NCI-H2171 treated with DMSO at 0.1 percent for 48 hours (cell line): ENCODE measurements around the gene IL22RA2.
"Not testable (repeated sequence)": the region's sequence is repeated elsewhere in the genome, so short reads cannot be mapped to it uniquely, and the experiment has no call there.

Experiments
- DNase-seq: peaks from one replicate; lab custom pipeline; 2025; lab: John Stamatoyannopoulos, UW

IL22RA2 gene

DNA sequence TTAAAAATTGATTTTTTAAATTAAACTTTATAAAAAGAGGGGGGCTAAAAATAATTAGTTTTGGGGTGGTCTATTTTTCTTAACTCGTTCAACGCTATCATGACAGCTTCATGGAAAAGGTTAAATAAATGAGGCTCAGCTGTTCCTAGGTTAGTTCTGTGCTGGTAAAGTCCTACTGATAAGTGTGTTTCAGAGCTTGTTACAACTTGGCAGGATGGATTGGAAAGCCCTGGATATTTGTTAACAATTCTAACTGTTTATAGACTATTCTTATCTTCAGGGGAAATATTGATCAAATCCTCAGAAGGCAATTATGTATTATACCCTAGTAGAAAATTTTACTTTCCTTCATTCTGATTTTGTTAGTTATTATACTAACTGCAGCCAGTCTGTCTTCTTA, 50.4 kb downstream of the IL22RA2 start:
- no peak for DNase-seq

DNA sequence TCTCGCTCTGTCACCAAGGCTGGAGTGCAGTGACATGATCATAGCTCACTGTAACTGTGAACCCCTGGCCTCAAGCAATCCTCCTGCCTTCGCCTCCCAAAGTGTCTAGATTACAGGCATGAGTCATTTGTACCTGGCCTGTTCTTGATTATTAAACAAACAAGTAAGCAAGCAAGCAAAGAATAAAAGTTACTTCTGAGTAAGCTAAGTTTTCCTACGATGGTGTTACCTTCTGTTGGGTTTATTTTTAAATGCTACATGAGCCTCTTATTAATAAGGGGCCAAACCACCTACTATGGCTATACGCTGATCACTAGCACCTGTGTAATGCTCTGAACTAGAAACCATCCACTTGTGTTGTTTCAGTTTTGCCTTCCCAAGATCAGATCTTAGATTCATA, 50.8 kb downstream of the IL22RA2 start:
- no peak for DNase-seq

DNA sequence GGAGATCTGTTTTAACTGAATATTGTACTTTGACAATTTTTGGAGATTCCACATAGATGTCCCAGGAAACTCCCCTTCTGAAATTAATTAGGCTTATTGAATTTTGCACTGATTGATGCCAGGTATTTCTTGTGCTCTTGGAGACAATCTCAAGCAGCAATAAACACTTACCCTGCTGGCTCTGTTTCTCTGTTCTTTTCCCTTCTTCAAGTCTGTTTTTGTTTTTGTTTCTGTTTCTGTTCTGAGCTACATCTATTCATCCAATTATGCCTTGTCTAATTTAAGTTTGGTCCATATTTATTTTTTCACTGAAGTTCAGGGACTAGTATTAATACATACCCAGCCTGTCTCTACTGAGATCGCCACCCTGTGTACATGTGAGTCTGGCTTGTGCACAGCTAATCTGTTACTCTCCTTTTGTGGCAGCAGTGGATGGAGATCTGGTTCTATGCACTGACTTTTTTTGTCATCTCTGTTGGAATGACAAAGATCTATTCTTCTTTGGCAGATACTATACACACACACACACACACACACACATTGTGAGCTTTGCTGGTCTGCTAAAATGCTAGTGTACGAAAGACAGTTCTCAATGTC, 51.9 kb downstream of the IL22RA2 start:
- DNase-seq: no peak

DNA sequence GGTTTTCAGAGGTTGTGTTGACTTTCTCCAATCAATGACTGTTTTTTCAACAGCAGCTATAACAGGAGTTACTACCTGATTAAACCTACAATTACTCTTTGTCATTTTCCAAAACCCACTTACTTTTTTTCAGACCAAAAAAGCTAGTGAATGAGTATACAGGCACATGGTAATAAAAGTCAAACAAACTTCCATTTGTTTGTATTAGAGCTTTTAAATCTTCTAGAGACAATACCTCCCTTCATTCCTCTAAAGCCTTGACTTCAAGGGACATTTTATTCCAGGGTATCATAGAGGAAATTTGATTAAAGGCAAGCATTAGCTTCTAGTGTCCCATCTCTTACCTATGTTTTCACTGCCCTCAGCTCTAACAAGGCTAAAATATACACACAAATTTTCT, 52.7 kb downstream of the IL22RA2 start:
- no peak for DNase-seq

DNA sequence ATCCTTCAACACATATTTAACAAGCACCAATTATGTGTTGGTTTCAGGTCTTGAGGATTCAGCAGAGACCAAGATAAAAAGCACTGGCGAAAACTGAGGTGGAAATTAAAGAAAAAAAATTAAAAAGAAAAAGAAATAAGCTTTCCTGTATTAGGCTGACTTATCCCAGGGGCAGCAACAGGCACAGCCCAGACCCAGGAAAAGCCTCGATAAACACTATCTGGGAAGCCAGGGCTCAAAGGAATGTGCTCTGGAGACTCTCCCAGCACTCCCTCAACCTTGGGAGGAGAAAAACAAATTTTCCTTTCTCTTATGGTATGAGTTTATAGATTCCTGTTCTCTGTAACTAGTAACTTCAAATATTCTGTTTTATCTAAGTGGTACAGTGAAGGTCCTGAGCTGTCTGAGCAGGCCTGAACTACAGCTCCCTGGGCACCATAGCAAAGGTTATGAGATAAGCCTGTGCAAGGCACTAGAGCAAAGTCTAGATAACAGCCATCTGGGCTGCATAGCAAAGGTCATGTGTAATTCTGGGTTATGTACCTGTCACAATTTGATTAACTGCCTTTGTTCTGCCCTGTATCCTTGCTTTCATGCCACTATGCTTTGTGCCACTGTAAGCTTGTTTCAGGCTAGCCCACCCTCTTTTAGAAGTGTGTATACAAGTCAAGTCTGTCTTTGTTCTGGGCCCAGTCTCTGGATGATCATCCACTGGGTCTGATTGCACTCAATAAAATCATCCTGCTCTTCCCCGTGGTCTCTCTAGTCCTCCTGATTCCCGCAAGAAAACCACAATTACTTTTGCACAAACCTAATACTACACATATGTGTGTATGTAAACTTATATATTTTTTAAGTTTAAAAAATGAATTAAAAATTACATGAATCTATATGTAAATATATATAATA, 54.0 kb downstream of the IL22RA2 start:
- DNase-seq: no peak

DNA sequence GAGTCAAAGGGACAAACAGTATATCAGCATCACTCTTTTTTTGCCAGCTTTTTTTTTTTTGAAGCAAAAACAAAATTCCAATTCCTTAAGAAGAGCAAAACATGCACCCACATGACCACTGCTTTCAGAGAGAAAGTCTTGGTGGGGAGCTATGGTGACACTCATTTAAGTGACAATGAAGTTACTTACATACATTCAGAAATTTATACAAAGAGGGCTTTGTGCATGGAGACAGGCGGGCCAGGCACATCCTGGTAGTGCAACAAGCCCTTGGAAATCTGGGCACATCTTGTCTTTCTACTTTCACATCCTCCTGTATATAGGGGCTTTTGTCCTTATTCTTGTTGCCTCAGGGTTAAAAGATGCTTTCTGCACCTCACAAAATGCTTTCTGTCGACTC, 55.9 kb downstream of the IL22RA2 start:
- DNase-seq: no peak

DNA sequence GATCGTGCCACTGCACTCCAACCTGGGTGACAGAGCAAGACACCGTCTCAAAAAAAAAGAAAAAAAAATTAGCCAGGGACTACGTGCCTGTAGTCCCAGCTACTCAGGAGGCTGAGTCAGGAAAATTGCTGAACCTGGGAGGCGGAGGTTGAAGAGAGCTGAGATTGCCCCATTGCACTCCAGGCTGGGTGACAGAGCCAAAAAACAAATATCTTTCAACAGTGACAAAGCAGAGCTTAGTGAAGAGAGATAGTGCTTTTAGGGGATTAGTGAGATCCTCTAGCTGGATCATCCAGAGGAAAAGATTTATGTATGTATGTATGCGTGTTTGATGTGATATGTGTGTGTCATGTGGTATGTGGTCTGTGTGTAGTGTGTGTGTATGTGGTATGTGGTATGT, 56.6 kb downstream of the IL22RA2 start:
- no peak for DNase-seq

DNA sequence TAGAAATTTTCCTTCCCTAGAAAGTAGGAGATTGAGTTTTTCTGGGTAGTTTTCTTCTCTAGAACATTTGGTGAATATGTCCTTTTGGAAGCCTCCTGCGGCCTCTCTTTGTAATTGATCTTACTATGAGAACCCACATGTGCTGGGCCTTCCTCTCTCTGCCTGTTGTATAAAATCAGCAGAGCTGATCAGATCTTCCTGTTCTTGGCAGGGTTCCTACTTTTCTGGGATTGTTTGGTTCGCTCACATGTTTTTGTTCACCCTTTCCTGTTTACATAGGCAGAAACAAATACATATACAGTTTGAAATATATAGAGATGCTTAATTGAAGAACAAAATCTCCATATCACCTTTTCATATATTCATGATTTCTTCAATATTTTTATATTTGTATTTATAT, 57.8 kb downstream of the IL22RA2 start:
- DNase-seq: peak; percentile 1

DNA sequence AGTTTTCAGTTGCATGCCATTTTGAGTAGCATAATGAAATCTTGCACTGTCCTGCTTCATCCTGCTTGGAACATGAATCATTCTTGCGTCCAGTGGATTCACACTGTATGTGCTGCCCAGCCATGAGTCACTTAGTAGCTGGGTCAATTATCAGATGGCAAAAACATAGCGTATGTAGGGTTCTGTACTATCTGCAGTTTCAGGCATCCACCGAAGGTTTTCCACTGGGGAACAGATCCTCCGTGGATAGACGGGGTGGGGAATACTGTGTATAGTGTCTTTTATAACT, 61.4 kb downstream of the IL22RA2 start:
- no peak for DNase-seq

DNA sequence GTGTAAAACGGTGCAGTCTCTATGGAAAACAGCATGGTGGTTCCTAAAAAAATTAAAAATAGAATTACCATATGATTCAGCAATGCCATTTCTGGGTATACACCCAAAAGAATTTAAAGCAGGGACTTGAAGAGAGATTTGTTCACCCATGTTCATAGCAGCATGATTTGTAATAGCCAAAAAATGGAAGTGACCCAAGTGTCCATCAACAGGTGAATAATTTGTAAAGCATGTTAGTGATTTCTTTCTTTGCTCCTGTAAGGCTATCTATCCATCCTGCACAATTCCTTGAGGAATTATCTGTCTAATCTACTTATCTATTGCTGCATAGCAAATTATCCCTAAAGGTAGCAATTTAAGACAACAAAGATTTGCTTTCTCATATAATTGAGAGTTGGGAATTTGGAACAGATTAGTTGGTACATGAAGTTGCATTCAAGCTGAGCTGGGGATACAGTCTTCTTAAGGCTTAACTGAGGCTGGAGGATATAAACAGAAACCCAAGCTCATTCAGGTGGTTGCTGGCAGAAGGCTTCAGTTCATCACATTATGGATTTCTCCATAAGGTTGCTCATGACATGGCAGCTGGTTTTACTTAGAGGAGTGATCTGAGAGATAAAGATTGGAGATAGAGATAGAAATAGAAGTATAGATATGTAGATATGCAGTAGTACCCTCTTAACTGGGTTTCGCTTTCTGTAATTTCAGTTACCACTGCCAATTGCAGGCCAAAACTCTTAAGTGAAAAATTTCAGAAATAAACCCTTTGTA, 62.0 kb downstream of the IL22RA2 start:
- no peak for DNase-seq

DNA sequence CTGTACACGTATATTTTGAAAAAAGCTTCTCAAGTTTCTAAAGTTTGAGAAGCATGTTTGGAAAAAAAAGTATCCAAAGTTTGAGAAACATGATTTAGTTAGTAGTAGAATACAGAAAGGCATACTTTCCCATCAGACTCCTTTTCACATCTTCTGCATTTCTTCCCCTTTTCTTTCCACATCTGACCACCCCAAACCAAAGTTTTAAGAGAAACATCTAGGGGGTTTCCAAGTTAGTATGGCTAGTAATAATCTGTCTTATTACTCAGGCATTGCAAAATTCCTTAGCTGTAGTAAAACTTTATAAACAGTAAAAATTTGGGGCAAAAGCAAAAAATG, 65.7 kb downstream of the IL22RA2 start:
- no peak for DNase-seq

DNA sequence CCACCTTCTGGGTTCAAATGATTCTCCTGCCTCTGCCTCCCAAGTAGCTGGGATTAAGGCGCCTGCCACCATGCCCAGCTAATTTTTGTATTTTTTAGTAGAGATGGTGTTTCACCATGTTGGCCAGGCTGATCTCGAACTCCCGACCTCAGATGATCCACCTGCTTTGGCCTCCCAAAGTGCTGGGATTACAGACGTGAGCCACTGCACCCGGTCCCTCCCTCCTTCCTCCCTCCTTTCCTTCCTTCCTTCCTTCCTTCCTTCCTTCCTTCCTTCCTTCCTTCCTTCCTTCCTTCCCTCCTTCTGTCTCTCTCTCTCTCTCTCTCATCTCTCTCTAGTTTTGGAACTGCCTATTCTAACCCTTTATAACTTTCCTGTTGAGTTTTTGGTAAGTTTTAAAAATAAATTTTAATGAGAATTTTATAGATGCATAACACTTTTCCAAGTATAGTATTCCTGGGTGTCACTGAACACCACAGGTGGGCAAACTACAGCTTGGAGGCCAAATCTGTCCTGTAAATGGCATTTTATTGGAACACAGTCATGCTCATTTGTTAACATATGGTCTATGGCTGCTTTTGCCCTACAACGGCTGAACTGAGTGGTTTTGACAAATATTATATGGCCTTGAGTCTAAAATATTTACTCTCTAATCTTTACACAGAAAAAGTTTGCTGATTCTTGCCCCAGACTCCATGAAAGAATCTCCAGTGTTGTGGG, 66.2 kb downstream of the IL22RA2 start:
- DNase-seq: not testable (repeated sequence)

DNA sequence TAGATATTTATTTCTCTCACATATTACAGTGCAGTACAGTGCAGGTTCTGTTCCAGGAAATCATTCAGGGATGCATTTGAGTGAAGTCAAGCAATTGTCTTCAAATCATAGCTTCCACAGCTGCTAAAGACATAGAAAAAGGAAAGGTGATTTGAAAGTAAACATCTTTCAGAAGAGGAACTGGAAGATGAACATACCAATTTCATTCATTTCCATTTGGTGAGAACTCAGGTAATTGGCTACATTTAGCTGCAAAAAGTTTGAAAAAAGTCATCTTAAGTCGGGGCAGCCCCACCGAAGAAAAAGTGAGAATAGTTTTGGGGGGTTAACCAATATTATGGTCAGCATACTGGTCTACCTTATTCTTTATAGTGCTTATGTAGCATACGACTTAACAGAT, 67.3 kb downstream of the IL22RA2 start:
- no peak for DNase-seq

DNA sequence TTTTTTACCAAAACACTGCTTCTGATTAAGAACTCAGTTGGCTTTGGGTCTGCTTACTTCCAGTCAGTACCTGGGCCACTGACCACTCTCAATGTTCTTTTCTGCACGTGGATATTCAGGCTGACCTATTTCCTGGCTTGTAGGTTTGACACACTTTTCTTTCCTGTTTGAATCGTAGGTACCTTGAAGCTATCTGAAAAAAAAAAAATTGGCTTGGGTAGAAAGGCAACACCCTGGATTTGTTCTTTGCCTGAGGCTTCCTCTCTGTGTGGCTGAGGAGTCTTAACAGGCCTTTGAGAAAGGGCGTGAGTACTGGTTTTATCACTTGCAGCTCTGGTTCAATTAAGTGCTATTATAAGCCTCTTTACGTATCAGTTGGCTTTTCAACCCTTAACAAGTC, 68.1 kb downstream of the IL22RA2 start:
- DNase-seq: no peak

DNA sequence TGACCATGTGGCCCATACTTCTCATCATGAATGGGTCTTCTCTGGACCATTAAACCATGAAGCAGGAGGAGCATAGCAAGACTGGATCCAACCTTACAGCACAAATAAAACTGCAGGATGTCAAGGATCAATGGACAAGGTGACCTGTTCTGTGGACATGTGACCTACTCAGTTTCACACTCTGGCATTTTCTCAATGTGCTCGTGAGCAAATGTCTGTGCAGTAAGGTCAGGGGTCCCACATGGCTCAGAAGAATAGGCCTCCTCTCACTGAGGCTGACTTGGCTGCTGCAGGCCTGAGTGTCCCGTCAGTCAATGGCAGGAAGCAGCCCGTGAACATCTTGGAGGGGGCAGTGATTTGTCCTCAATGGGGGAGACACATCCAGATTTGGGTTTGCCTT, 68.5 kb downstream of the IL22RA2 start:
- DNase-seq: no peak

DNA sequence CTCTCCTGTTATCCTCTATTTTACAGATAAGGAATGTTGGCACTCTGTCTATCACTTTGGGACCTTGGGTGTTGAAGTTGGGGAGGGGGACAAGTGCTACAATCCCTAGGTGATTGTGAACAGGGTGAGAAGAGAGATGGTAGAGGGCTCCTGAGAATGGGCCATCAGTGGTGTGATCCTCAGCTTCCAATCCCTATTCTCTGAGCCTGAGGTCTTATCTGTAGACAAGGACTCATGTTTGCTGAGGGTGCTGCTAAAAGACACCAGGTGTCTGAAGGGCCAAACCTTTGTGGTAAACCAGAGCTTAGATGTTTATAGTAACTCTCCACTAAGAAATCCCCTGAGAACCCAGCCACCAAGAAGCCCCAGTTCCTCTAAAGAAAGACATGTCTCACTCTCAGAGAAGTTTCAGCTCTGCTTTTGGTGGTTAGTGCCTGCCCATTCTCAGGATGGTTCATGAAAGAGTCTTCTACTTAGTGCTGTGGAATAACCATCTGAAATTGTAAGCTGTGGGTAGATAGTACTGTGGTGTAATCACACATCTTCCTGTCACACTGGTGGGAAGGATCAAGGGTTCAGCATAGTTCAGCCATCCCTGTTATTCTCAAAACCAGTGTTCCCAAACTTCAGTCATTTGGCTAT, 70.5 kb downstream of the IL22RA2 start:
- no peak for DNase-seq

DNA sequence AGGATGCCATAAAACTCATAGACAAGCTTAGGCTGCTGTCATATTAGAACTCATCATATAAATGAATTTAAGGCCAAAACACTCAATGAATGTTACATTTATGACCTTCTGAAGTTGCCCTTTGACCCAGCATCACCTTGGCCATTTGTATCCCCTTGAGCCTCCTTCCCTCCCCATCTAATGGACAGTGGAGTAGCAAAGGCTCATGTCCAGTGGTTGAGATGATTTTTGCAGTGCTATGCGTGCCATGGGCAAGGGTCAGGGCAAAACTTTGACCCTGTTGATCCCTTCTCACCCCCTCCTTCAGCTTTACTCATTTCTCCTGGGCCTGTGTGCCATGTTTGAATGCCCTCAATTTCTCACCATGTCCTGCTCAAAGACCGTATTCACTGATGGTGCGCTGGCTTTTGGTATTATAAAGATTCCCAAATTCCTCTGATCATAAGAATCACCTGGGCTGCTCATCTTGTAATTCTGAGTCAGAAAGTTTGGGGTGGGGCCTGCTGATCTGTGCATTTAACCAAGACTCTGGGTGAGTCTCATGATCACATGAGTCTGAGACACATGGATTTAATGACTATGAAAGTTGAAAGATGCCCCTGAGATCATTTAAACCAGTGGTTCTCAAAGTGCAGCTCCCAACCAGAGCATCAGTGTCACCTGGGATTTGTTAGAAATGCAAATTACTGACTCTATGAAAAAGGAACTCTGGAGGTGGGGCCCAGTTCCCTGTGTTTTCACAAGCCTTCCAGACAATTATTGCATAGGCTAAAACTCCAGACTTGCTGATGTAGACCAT, 71.2 kb downstream of the IL22RA2 start:
- no peak for DNase-seq

DNA sequence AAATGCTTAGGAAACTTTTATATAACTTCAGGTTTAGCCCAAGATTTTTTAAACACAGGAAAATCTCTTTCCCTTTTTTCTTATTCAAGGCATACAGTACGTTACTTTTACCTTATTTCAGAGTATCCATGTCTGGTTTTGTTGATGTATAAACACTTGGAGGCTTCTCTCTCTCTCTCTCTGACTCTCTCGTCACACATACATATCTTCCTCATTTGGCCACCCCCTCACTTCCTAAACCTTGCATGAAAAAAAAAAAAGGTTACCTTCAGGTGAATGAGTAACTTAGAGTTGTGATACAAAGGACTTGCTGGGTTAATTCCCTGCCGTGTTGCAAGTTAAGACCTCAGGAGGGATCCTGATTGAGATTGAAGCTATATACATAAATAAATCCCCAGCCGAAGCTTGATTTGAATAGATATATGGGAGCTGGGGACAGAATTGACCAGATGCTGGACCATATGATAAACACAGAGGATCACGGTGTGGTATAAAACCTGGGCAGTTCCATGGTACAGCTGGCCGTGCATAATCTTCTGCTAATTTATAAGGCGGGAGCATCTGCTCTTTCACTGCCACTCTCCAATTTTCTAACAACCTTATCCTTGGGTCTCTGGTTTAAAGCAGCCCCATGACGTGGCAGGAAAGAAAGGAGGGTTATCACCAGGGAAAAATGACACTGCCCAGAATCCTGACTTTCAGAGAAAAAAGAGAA, 73.6 kb downstream of the IL22RA2 start:
- DNase-seq: no peak

DNA sequence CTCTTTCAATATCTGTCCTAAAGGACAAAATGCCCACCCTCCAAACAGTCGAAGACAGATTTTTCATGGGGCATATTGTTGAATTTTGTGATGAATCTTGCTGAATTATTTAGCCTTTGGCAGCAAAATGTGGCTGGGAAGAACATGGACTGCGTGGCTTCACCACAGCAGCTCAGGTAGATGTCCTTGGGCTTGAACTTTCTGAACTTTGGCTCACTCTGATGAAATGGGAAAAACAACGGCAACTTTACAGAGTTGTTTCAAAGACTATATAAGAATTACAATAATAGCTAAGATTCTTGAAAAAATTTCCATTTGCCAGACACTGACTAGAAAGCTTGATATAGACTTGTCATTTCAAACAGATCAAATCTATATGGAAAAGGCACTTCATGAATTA, 75.9 kb downstream of the IL22RA2 start:
- no peak for DNase-seq

DNA sequence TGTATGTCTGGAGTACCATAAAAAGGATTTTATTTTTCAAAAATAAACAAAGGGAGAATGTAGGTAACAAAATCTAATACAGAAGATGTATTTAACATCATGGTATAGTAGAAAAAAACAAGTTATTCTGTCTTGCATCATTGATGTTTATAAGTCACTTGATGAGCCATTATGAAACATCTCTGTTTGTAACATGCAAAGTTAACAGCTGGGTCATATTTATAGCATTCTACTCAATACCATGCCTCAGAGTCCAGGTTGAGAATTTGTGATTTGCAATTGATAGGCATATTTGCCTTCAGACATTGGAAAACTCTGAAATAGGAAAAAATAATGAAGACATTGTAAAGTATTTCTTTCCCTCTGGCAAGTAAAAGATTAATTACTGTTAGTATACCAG, 76.4 kb downstream of the IL22RA2 start:
- DNase-seq: no peak
